AG09309 (cell line): ENCODE data around the gene ZNF569.
"Not testable (repeated sequence)": the region's sequence is repeated elsewhere in the genome, so short reads cannot be mapped to it uniquely, and the experiment has no call there.

ENCODE experiments used
- DNase-seq: peaks from one replicate; pipeline ENCODE4 v3.0.0-alpha.2; 2010; ENCODE audit warnings: low read depth
- H3K4me3 ChIP-seq: 2 replicates; pipeline ENCODE4 v1.5.1; 2011; ENCODE audit warnings: mild to moderate bottlenecking, low read depth, low read length, moderate library complexity; ENCODE audit not compliant: control insufficient read depth
- TF ChIP-seq, protein P1 (sequence below): IDR thresholded peaks from 2 replicates; pipeline ENCODE4 v1.5.1; 2011; ENCODE audit warnings: mild to moderate bottlenecking, low read depth, low read length, inconsistent platforms; ENCODE audit not compliant: insufficient read depth, control insufficient read depth; ENCODE audit errors: missing control alignments

ZNF569 gene

DNA sequence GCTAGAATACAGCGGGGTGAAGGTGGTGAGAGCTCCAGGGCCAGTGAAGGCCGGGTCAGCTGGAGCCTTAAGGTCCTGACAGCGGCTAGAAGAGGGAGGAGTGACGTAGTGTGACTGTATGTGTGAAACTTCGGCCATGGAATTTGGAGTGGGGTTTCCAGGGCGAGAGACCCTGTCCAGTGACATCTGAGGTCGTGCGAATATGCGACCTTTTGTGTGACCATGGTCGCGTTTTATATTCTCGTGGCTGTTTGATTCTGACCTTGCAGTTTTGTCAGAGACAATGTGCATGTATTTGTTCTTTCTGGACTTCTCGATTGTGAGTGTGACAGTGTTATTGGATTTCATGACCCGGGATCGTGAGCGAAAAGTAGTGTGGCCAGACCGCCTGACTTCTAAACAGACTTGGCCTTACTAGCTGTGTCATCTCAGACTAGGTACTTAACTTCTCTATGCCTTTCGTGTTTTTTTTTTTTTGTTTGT lies 405 bp upstream of the ZNF569 start:
- DNase-seq = no peak
- H3K4me3 ChIP-seq = peak overlapping the region; percentile 86
- TF ChIP-seq, protein P1, sequence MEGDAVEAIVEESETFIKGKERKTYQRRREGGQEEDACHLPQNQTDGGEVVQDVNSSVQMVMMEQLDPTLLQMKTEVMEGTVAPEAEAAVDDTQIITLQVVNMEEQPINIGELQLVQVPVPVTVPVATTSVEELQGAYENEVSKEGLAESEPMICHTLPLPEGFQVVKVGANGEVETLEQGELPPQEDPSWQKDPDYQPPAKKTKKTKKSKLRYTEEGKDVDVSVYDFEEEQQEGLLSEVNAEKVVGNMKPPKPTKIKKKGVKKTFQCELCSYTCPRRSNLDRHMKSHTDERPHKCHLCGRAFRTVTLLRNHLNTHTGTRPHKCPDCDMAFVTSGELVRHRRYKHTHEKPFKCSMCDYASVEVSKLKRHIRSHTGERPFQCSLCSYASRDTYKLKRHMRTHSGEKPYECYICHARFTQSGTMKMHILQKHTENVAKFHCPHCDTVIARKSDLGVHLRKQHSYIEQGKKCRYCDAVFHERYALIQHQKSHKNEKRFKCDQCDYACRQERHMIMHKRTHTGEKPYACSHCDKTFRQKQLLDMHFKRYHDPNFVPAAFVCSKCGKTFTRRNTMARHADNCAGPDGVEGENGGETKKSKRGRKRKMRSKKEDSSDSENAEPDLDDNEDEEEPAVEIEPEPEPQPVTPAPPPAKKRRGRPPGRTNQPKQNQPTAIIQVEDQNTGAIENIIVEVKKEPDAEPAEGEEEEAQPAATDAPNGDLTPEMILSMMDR = no peak

DNA sequence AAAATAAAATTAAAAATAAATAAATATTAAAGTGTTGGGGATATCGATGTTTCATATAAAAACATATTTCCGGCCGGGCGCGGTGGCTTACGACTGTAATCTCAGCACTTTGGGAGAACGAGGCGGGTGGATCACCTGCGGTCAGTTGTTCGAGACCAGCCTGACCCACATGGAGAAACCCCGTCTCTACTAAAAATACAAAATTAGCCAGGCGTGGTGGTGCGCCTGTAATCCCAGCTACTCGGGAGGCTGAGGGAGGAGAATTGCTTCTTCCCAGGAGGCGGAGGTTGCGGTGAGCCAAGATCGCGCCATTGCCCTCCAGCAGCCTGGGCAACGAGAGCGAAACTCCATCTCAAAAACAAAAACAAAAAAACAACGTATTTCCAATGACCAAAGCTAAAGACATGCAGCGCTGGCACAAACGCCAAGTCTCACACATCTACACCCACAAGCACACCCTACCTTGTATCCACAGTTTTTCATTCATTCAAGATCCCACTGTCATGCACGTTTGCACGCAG lies 907 bp downstream of the ZNF569 start:
- TF ChIP-seq, protein P1 = no peak
- no peak for DNase-seq
- H3K4me3 ChIP-seq = peak overlapping the region; percentile 86

DNA sequence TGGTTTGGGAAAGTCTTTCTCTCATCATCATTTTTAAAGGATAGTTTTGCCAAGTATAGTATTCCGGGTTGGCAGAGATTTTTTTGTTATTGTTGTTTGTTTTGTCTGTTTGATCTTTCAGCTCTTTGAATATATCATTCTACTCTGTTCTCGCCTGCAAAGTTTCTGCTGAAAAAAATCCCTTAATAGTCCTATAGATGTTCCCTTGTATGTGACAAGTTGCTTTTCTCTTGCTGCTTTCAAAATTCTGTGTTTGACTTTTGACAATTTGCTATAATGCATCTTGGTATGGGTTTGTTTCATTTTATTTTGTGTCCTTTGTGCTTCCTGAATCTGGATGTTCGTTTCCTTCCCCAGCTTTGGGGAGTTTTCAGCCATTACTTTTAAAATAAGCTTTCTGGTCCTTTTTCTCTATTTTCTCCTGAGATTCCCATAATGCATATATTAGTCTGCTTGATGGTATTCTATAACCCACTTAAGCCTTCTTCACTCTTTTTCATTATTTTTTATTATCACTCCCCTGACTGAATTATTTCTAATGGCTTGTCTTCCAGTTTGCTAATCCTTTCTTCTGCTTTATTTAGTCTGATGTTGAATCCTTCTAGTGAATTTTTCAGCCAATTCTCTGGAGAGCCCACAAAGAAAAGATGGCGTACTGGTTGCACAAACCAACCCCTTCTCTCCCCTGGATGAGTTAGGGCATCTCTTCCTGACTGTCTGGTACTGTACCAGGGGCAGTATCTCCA lies 14.6 kb downstream of the ZNF569 start:
- no peak overlapping the region for H3K4me3 ChIP-seq
- no peak for DNase-seq
- TF ChIP-seq, protein P1 = no peak

DNA sequence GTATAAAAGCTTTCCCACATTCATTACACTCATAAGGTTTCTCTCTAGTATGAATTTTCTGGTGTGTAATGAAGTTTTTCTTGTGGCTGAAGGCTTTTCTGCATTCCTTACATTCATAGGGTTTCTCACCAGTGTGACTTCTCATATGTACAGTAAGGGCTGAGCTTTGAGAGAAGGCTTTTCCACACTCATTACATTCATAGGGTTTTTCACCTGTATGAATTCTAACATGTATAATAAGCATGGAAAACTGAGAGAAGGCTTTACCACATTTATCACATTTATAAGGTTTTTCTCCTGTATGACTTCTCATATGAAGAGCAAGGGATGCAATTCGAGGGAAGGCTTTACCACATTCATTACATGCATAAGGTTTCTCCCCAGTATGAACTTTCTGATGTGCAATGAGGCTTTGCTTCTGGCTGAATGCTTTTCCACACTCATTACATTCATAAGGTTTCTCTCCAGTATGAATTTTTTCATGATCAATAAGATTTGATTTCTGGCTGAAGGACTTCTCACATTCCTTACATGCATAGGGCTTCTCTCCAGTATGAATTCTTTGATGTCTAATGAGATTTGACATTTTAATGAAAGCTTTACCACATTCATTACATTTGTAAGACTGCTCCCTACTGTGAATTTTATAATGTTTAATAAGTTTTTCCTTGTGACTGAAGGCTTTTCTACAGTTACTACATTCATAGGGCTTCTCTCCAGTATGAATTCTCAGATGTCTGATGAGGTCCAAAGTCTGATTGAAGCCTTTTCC lies 53.7 kb downstream of the ZNF569 start:
- no peak overlapping the region for H3K4me3 ChIP-seq
- no peak for DNase-seq
- TF ChIP-seq, protein P1 = no peak

DNA sequence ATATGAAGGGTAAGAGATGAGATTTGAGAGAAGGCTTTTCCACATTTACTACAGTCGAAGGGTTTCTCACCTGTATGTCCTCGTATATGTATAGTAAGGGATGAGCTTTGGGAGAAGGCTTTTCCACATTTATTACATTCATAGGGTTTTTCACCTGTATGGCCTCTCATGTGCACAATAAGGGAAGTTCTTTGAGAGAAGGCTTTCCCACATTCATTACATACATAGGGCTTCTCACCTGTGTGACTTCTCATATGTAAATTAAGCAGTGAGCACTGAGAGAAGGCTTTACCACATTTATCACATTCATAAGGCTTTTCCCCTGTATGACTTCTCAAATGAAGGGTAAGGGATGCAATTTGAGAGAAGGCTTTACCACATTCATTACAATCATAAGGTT lies 54.5 kb downstream of the ZNF569 start:
- DNase-seq = no peak
- H3K4me3 ChIP-seq = no peak overlapping the region
- TF ChIP-seq, protein P1 = no peak

DNA sequence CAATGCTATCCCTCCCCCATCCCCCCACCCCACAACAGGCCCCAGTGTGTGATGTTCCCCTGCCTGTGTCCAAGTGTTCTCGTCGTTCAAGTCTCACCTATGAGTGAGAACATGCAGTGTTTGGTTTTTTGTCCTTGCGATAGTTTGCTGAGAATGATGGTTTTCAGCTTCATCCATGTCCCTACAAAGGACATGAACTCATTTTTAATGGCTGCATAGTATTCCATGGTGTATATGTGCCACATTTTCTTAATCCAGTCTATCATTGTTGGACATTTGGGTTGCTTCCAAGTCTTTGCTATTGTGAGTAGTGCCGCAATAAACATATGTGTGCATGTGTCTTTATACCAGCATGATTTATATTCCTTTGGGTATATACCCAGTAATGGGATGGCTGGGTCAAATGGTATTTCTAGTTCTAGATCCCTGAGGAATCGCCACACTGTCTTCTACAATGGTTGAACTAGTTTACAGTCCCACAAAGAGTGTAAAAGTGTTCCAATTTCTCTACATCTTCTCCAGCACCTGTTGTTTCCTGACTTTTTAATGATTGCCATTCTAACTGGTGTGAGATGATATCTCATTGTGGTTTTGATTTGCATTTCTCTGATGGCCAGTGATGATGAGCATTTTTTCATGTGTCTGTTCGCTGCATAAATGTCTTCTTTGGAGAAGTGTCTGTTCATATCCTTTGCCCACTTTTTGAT lies 61.0 kb downstream of the ZNF569 start:
- not testable (repeated sequence) for DNase-seq

More for the DNA sequence above, 61.0 kb downstream of the ZNF569 start:
- H3K4me3 ChIP-seq = not testable (repeated sequence)
